ENCODE measurements around the gene STRN3.
"Not testable (repeated sequence)": the region's sequence is repeated elsewhere in the genome, so short reads cannot be mapped to it uniquely, and the experiment has no call there.

The STRN3 gene

DNA sequence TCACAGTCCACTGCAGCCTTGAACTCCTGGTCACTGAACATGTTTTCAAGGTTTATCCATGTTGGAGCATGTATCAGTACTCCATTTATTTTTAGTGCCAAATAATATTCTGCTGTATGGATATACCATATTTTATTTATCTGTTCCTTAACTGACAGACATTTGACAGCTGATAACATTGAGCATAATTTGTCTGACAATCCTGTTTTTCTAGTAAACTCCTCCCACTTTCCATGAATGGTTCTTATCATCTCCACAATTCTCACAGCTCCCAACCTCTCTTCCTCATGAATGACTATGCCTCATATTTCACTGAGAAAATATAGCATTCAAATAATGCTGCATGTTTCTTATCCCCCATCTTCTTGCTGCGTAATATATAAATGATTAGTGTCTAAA lies 118.5 kb downstream of the STRN3 start:
- DNase-seq (ENCODE audit: low read depth in 2 of 2), result no peak

DNA sequence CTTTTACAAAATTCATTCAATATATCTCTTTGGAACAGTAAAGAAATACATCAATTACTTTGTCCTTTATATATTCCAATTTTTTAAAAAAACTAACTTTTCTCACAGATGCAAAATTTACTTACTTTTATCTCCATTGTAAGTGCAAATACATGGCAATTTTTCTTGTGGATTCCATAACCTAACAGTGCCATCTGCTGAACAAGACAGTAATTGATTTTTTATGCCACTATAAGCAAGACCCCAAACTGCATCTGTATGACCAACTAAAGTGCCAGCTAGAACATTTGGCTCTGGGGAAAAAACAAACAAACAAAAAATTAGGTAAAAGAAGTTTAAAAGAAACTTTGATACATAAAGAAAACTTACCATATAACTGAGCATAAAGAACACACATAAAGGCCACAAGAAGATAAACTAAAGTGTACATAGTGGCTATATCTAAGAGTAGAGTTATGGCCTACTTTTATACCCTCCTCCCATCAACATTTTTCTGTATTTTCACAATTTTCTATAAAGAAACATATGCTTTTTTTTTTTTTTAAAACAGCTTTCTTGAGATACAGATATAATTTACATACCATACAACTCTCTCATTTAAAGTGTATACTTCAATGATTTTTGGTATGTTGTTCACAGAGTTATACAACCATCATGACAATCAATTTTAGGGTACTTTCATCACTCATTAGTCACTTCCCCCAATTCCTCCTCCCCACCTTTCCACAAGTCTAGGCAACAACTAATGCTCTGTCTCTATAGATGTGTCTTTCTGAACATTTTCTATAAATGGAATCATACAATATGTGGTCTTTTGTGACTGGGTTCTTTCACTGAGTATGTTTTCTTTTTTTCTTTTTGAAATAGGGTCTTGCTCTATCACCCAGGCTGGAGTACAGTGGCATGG lies 119.2 kb downstream of the STRN3 start:
- DNase-seq (ENCODE audit: low read depth in 2 of 2), result no peak

DNA sequence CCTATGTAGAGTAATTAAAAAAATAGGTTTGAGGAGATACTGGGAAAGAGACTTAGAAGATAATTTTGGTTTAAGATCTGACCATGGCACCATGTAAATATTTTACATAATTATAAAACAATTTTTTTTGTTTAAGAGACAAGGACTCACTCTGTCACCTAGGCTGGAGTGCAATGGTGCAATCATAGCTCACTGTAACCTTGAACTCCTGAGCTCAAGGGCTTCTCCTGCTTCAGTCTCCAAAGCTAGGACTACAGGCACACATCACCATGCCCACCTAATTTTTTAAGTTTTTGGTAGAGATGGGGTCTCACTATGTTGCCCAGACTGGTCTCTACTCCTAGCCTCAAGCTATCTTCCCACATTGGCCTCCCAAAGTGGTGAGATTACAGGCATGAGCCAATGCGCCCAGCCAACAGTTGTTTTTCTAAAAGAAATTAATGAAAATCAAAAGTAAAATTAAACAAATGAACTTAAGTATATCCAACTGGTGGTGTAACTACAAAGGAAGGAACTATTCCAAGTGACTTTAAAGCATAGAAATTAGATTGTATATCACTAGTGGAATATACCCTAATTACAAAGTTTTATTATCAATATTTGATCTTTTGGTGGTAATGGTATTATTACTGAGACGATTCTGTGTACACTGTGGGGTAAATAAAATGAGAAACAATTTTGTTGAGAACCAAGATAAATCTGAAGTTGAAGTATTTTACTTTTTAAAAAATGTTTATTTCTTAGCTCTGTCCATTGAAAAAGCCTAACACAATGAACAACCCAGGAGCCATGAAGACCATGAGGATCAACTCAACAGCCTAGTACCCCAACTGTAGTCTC lies 122.7 kb downstream of the STRN3 start:
- no peak for DNase-seq (ENCODE audit: low read depth in 2 of 2)

DNA sequence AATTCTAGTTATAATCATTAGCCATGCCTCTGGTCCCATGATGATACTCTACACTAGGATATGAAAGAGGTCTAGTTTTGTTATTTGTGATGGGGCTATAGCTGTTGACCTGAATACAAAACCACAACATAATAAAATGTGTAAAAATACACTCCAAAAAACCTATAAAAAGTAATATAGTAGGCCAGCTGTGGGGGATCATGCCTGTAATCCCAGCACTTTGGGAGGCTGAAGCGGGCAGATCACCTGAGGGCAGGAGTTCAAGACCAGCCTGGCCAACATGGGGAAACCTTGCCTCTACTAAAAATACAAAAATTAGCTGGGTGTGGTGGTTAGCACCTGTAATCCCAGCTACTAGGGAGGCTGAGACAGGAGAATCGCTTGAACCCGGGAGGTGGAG lies 129.1 kb downstream of the STRN3 start:
- DNase-seq (ENCODE audit: low read depth in 2 of 2), result not testable (repeated sequence)

DNA sequence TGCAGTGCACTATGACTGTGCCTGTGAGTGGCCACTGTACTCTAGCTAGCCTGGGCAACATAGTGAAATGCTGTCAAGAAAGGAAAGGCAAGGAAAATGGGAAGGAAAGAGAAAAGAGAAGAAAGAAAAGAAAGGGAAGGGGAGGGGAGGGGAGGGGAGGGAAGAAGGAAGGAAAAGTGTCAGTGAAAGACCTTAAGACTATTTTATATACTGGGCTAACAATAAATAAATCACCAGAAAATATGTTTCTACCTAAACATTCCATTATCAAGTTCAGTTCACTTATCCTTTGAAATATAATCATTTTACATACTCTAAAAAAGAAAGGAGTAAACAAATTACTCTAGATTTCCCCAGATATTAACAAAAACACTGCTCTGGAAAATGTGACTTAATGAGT lies 129.7 kb downstream of the STRN3 start:
- DNase-seq (ENCODE audit: low read depth in 2 of 2), result no peak

DNA sequence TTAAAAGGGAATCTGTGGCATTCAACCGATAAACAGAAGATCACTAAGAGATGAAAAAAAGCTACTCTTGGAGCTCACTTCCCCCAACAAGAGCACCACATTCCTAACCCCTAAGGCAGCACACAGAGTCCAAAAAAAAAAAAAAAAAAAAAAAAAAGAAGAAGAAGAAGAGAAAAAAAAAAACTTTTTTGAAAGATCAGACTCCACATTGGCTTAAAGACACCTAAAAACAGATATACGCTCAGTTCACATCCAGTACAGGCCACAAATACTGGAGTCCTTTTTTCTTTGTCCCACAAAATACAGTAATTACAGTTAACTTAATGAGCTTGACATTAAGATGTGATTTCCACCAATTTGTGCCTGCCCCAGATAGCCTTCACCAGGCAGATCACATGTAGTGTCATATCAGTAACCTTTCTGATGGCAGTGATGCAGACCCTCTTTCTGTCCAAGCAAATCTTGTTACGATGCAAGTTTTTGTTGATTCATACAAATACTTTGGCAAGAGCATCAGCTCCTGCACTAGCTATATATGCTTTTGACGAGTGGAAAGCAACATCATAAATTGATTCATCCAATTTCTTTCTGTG lies 131.2 kb downstream of the STRN3 start:
- no peak for DNase-seq (ENCODE audit: low read depth in 2 of 2)

DNA sequence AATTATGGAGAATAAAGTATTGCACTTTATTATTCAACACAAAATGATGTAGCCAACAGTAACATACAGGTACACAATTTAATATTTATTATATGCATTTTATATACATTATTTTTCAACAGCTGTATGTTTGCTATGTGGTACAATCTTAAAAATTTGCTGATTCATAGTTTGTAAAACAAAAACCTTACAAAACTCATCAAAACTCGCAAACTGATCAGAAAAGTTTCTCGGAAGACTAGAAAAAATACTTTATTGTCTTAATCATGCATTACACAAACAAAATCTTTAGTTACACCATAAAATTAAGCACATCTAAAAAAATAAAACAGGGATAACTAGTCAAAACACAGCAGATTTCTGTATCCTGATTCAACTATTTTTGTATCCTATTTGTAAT lies 132.4 kb downstream of the STRN3 start:
- no peak for DNase-seq (ENCODE audit: low read depth in 2 of 2)

DNA sequence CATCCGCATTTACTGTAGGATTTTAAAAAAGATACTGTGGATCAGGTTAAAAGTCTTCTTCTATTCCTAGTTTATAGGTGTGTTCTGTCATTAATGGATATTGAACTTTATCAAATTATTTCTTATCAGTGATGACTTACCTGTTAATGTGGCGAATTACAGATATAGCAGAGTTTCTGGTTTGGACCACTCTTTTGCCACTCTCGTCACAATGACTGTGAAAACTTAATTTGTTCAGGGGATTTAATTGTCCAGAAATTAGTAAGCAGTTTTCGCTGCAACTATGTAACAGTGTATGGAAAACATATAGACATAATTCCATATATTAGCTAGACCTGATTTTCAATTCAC lies 137.0 kb downstream of the STRN3 start:
- no peak for DNase-seq (ENCODE audit: low read depth in 2 of 2)

DNA sequence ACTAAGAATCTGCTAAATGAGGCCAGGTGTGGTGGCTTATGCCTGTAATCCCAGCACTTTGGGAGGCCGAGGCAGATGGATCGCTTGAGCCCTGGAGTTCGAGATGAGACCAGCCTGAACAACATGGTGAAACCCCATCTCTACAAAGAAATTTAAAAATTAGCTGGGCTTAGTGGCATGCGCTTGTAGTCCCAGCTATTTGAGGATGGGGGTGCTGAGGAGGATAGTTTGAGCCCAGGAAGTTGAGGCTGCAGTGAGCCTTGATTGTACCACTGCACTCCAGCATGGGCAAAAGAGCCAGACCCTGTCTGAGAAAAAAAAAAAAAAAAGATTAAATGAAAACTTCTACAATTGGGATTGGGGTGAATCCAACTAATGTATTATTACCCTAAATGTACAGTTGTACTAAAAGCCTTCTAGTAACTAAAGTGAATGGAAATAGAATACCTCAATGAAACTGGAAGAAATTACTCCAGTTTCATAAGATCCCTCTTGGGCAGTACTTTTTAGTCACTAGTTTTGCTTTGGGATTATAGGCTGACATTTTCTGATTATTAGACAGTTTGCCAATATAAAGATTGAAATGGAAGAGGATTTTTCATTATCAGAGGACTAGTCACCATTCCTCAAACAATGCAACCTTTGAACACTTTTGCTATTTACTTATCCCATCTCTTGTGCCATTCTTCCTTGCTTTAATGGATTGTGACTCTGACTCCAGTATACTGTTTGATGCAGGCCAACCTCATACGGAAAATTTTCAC lies 137.5 kb downstream of the STRN3 start:
- no peak for DNase-seq (ENCODE audit: low read depth in 2 of 2)

DNA sequence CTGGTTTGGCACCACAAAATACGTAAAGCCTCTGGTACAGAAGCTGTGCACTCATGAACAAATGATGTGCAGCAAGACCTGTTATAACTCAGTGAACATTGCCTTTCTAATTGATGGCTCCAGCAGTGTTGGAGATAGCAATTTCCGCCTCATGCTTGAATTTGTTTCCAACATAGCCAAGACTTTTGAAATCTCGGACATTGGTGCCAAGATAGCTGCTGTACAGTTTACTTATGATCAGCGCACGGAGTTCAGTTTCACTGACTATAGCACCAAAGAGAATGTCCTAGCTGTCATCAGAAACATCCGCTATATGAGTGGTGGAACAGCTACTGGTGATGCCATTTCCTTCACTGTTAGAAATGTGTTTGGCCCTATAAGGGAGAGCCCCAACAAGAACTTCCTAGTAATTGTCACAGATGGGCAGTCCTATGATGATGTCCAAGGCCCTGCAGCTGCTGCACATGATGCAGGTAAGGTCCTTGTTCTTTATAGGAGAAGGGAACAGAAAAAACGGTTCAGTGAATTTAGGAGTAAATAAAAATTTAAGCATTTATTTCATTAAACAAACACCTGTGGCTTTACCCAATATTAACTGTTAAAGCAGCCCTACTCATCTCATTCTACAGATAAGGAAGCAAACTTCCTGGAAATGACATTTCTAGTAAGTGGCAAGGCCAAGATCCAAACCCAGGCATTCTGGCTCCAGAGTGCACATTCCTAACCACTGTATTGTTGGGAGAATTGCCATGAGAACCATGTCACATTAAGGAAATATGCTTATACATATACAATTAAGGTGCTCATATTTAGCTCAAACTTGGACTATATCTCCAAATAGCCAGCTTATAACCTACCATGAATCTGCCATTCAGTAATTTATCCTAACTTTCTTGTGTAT lies 140.1 kb downstream of the STRN3 start:
- DNase-seq (ENCODE audit: low read depth in 2 of 2), result no peak

DNA sequence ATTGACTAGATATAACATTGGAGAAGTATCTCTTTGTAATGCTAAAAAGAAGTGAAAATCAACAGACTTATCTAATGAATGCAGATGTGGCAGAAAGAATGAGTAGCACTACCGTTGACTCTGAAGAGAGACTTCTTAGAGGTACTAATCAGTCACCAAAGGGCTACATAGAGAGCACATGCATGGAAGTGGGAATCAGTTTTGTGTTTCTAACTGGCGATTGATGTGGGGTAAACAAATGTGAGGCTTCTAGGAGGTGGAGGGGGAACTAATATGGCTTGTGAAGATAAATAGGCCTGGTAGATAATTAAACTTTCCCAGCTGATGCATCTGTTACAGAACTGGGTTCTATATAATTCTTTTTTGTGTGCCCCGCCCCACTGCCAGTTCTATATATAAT lies 141.3 kb downstream of the STRN3 start:
- DNase-seq (ENCODE audit: low read depth in 2 of 2), result no peak

DNA sequence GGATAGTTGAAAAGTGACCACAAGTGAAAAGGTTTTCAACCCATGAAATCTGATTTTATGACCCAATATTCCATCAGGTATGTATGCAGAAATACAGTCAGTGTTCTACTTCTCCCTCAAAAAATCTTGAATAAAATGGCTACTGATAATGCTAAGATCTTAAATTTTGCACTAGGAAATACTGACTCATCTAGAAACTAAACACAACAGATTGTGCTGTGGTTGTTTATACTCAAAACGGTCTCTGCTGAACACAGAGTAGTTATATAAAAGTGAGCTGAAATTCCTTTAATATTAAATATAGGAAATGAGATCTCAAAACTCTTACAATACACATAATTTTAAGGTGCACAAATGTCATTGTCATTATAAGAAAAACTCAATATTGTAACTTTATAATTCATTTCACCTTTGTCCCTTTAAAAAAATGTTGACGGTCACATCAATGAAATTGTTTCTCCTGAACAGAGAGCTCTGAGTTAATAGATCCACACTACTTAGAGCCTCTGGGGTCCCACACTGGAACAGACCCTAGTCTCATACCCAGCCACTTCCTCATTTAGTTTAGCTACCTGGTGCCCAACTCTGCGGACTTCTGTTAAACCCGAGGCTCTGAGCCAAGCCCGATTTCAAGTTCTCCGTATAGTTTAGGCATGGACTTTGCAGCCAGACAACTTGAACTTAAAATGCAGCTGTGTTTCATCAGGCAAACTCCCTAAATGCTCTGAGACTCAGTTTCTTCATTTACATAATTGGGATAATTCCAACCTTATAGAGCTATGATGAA lies 142.5 kb downstream of the STRN3 start:
- DNase-seq (ENCODE audit: low read depth in 2 of 2), result no peak

DNA sequence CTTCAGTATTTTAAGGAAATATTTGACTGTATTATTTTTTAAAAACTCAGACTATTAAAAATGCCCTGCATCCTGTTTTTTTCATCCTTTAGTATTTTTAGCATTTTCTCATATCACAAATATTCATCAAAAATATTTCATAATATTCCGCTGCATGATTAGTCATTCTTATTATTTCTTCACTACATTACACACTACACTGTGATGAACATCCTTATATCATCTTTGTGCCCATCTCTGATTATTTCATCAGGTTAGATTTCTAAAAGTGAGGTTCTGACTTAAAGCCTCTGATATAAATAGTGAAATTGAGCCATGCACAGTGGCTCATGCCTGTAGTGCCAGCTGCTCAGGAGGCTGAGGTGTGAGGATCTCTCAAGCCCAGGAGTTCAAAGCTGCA lies 143.7 kb downstream of the STRN3 start:
- no peak for DNase-seq (ENCODE audit: low read depth in 2 of 2)

DNA sequence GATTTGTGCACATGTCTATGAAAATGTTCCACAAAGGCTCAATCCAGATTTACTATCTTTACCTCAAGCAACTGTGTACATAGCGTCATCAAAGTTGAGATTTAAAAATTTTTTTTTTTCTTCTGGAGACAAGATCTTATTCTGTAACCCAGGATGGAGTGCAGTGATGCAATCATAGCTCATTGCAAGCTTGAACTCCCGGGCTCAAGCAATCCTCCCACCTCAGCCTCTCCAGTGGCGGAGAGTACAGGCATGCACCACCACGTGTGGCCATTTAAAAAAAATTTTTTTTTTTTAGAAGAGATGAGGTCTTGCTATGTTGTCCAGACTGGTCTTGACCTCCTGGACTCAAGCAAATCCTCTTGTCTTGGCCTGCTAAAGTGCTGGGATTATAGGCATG lies 149.5 kb downstream of the STRN3 start:
- DNase-seq (ENCODE audit: low read depth in 2 of 2), result no peak

DNA sequence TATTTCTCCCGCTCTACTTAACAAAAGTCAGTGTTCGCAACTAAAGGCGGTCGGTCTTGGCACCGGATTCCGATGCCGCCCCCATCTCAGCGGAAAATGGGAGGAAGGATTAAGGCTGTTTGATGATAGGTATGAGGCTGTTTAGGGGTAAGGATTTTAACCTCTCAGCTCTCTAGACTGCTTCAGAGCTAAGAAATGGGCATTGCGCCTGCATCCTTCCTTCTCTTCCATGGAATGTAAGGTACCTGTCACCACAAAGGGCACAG lies 150.5 kb downstream of the STRN3 start:
- DNase-seq (ENCODE audit: low read depth in 2 of 2), result no peak

DNA sequence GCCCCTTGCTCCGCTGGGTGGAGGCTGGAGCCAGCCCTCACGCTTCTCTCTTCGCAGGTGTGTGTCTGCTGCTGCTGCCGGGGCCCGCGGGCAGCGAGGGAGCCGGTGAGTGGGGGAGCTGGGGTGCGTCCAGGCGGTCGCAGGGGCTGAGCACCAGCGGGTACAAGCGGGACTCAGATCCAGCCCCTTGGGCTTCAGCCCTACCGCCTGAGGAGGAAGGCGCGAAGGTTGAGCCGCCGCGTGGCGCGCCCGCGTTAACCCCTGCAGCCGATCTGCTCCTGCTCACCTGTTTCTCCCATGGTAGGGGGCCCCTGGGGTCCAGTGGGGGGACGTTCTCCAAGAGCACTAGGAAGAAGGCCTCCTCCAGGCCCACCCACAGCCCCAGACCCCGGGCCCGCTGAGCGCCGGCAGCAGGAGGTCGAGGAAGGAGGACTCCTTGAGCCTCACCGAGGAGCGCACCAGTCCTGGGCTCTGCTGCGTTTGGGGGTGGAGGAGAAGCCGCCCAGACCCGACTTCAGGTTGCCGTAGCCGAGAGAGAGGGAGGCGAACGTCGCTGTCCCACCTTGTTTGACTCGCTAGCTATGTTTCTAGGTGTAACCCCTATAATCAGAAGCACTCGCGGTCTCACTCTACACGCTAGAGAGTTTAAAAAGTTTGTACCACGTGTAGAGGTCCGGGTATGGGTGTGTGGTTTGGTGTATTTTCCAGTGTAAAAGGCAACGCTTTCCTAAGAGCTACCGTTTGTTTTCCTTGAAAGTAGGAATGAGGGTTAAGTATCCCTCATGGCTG lies 151.0 kb downstream of the STRN3 start:
- no peak for DNase-seq (ENCODE audit: low read depth in 2 of 2)

DNA sequence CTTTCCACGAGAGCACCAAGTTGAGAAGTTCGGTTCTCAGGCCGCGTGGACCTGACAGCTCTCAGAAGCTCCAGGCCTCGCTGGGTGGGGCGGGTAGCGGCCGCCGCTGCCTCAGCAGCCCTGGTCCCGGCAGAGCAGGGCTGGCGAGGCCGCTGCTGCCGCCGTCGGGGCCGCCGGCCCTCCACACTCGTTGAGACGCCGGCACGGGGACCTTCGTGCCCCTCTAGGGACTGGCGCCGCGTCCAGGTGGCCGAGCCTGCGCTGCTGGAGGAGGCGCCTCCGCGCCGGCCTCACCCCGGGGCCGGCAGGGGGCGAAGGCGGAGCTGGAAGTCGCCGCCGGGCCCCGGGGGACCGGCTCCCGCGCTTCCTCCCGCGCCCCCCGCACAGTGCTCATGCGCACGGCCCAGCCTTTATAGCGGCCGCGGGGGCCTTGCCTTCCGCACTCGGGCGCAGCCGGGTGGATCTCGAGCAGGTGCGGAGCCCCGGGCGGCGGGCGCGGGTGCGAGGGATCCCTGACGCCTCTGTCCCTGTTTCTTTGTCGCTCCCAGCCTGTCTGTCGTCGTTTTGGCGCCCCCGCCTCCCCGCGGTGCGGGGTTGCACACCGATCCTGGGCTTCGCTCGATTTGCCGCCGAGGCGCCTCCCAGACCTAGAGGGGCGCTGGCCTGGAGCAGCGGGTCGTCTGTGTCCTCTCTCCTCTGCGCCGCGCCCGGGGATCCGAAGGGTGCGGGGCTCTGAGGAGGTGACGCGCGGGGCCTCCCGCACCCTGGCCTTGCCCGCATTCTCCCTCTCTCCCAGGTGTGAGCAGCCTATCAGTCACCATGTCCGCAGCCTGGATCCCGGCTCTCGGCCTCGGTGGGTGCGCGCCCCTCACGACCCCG lies 151.8 kb downstream of the STRN3 start, which contains the start of gene COCH:
Gene COCH, plus strand, starts transcription at position 440 of the 879 bp plus-strand sequence. Its CDS starts 380 bp downstream, at position 820.
- DNase-seq (ENCODE audit: low read depth in 2 of 2), result no peak

Data from stimulated activated CD8-positive, alpha-beta memory T cell treated with anti-CD3 and anti-CD28 coated beads, Interleukin-2, amount 100 ng/mL, for 1 hour (primary cell).